H1 (cell line): ENCODE measurements around the gene FJX1. TPM values are rescaled to one million over a fixed set of nuclear protein-coding genes. Genes with fewer than 3 reads are reported as not detected.

ENCODE experiments used
- ASH2L ChIP-seq: fragments of 200-600, 300-600 bp; sonication (generic); IDR thresholded peaks from one replicate; pipeline ENCODE4 v1.7.1; 2017; ENCODE audit warnings: low read length
- BACH1 ChIP-seq: IDR thresholded peaks from 2 replicates; pipeline ENCODE4 v1.6.1; 2012; ENCODE audit warnings: low read length, improper control_type of control experiment
- CTBP2 ChIP-seq: IDR thresholded peaks from 2 replicates; pipeline ENCODE4 v1.7.0; 2011; ENCODE audit warnings: borderline replicate concordance, mild to moderate bottlenecking, moderate library complexity, mixed read lengths, low read length; ENCODE audit not compliant: insufficient read depth, insufficient read length
- GABPA ChIP-seq: IDR thresholded peaks from 2 replicates; pipeline ENCODE4 v1.6.1; 2011; ENCODE audit warnings: mild to moderate bottlenecking, low read length, moderate library complexity, borderline replicate concordance; ENCODE audit not compliant: insufficient read depth
- HDAC2 ChIP-seq, 2 experiments: fragments of 300-600 bp in 1 of 2; sonication (generic) in 1 of 2; IDR thresholded peaks; 2 replicates each; pipeline ENCODE4 v1.6.1; 2011 to 2012; ENCODE audit warnings: low read depth in 2 of 2, low read length in 2 of 2, mild to moderate bottlenecking in 2 of 2, moderate library complexity in 2 of 2, borderline replicate concordance in 1 of 2, inconsistent platforms in 1 of 2
- KDM4A ChIP-seq: IDR thresholded peaks from one replicate; pipeline ENCODE4 v1.7.1; 2012; ENCODE audit warnings: low read depth, mild to moderate bottlenecking, moderate library complexity, low read length, inconsistent platforms; ENCODE audit not compliant: severe bottlenecking
- KDM5A ChIP-seq: fragments of 200-600 bp; IDR thresholded peaks from 2 replicates; pipeline ENCODE4 v1.7.1; 2012; ENCODE audit warnings: mild to moderate bottlenecking, low read length, inconsistent platforms, mixed read lengths
- MAFK ChIP-seq: IDR thresholded peaks from 2 replicates; pipeline ENCODE4 v1.6.1; 2012; ENCODE audit warnings: low read depth, mild to moderate bottlenecking, improper control_type of control experiment, low read length
- MAX ChIP-seq: IDR thresholded peaks from 2 replicates; pipeline ENCODE4 v1.6.1; 2012; ENCODE audit warnings: inconsistent platforms
- PHF8 ChIP-seq: fragments of 200-600 bp; sonication (generic); conservative IDR thresholded peaks from 2 replicates; pipeline ENCODE4 v1.7.1; 2012; ENCODE audit warnings: low read depth, mild to moderate bottlenecking, inconsistent platforms, low read length, moderate library complexity
- RAD21 ChIP-seq, 2 experiments: IDR thresholded peaks in 1 of 2; conservative IDR thresholded peaks in 1 of 2; 2 replicates each; pipeline ENCODE4 v1.6.1; 2011; ENCODE audit warnings: low read depth in 2 of 2, low read length in 2 of 2, improper control_type of control experiment in 1 of 2, inconsistent platforms in 1 of 2, mild to moderate bottlenecking in 1 of 2, moderate library complexity in 1 of 2
- RNF2 ChIP-seq: fragments of 200-900, 300-1000 bp; sonication (generic); IDR thresholded peaks from 2 replicates; pipeline ENCODE4 v1.7.1; 2016; ENCODE audit warnings: borderline replicate concordance, low read depth, mild to moderate bottlenecking, antibody characterized with exemption, low read length; ENCODE audit not compliant: poor library complexity, severe bottlenecking; ENCODE audit errors: missing control alignments
- SP1 ChIP-seq: IDR thresholded peaks from 2 replicates; pipeline ENCODE4 v1.6.1; 2011; ENCODE audit warnings: low read depth, low read length
- TAF1 ChIP-seq: IDR thresholded peaks from 2 replicates; pipeline ENCODE4 v1.6.1; 2011; ENCODE audit warnings: mild to moderate bottlenecking, low read depth, low read length
- TEAD4 ChIP-seq: IDR thresholded peaks from 2 replicates; pipeline ENCODE4 v1.6.1; 2012; ENCODE audit warnings: low read depth, low read length, inconsistent platforms, mixed read lengths
- YY1 ChIP-seq: IDR thresholded peaks from 2 replicates; pipeline ENCODE4 v1.6.1; 2011; ENCODE audit warnings: low read depth, mild to moderate bottlenecking, low read length
- polyA plus RNA-seq, 7 experiments: library from polyadenylated mRNA; depleted of rRNA in 3 of 7; stranded (reverse) in 5 of 7; unstranded in 2 of 7; fragments of >200 nt in 5 of 7; fragments of 200-250 nt in 2 of 7; gene quantifications; 1 replicate in 5 of 7; 2 replicates in 1 of 7; 4 replicates in 1 of 7; pipeline versions ENCODE4 v1.2.1 to v1.2.3, GENCODE V29; 2011 to 2013; ENCODE audit warnings: missing spikeins in 2 of 7, mixed read lengths in 2 of 7
- total RNA-seq: library from RNA; stranded (reverse); fragmentation: NEBNext Ultra II Directional; extraction: Animal tissue kit (Norgen Biotek cat#: 25700); gene quantifications from 2 replicates; pipeline ENCODE4 v1.2.1, GENCODE V29; 2021

The FJX1 gene
- total and polyA plus RNA-seq, 2 of the 8 experiments (the other 6 are each of a cell fraction or from before 2014, with no cell fraction given) = 6.3 to 13.3 TPM

- TF ChIP-seq MAFK = no peak
- no peak for TF ChIP-seq GABPA
- peak; percentile 43 for TF ChIP-seq ASH2L
- TF ChIP-seq KDM5A = no peak
- TF ChIP-seq BACH1 = no peak; the same call in 1 of the 2 replicates
- TF ChIP-seq TAF1 = 0 out of 2 replicates have a peak, but pooled peaks have one; percentile 40
- TF ChIP-seq YY1 = no peak
- TF ChIP-seq PHF8 = peak; percentile 33; the same call in 1 of the 2 replicates
- peak; percentile 96 for TF ChIP-seq MAX
- peak; percentile 81 for TF ChIP-seq KDM4A
- TF ChIP-seq TEAD4 = no peak
- no peak for TF ChIP-seq CTBP2
- TF ChIP-seq RNF2 = peak; percentile 37
- TF ChIP-seq SP1 = no peak
- peak in 1 of 2 experiments; percentile 5; a peak in 1 of 4 replicates for TF ChIP-seq RAD21 (IDR thresholded peaks at IDR 0.05 in 1 of 2, conservative IDR thresholded peaks at IDR 0.05 in 1 of 2; ENCODE audit: low read depth in 2 of 2, low read length in 2 of 2)
- no peak for TF ChIP-seq HDAC2 (IDR thresholded peaks at IDR 0.05; ENCODE audit: borderline replicate concordance in 1 of 2, low read depth in 2 of 2, low read length in 2 of 2)
Measured at GRCh38 chr11:35619116-35619854, 1.0 kb downstream of the FJX1 start (continued).
